Gastrocnemius medialis (tissue), 4 donors: ENCODE measurements around the gene TMUB2. TPM values are rescaled to one million over a fixed set of nuclear protein-coding genes. Genes with fewer than 3 reads are reported as not detected.

Experiments used
- ATAC-seq, 2 donors: fragments of 150-250 bp; one replicate each; pipeline ENCODE4 v1.9.1; 2016
- DNase-seq, 2 donors: peaks; one replicate each; pipeline ENCODE4 v3.0.0-alpha.2; 2019
- H3K27ac ChIP-seq, 4 donors: fragments of 200-600 bp; sonication (generic); 1 replicate in 1 of 4; 2 replicates in 3 of 4; pipeline ENCODE4 v1.5.1; 2016 to 2018; ENCODE audit warnings: mild to moderate bottlenecking in 2 of 4, moderate library complexity in 1 of 4
- H3K27me3 ChIP-seq, 3 donors: fragments of 200-600 bp; sonication (generic) in 2 of 3; 1 replicate in 1 of 3; 2 replicates in 2 of 3; pipeline versions ENCODE4 v1.5.1 to v1.6.0; 2016 to 2019; ENCODE audit warnings: mild to moderate bottlenecking in 1 of 3, moderate library complexity in 1 of 3
- H3K36me3 ChIP-seq, 2 donors: fragments of 200-600 bp; sonication (generic) in 1 of 2; one replicate each; pipeline ENCODE4 v1.5.1; 2017 to 2018
- H3K4me1 ChIP-seq, 2 donors: fragments of 200-600 bp; sonication (generic) in 1 of 2; one replicate each; pipeline ENCODE4 v1.5.1; 2016 to 2017; ENCODE audit warnings: mild to moderate bottlenecking in 2 of 2
- H3K4me3 ChIP-seq, 4 donors: fragments of 200-600 bp; sonication (generic) in 3 of 4; 1 replicate in 1 of 4; 2 replicates in 3 of 4; pipeline ENCODE4 v1.5.1; 2016 to 2019; ENCODE audit warnings: mild to moderate bottlenecking in 2 of 4
- H3K9me3 ChIP-seq, 3 donors: fragments of 200-600 bp; sonication (generic) in 2 of 3; 1 replicate in 1 of 3; 2 replicates in 2 of 3; pipeline ENCODE4 v1.5.1; 2016 to 2019
- POLR2A ChIP-seq, 2 donors: fragments of 450-650 bp; IDR thresholded peaks; one replicate each; pipeline ENCODE4 v1.6.1; 2017; ENCODE audit warnings: antibody characterized with exemption in 2 of 2, mild to moderate bottlenecking in 2 of 2, moderate library complexity in 2 of 2
- in situ Hi-C, 4 donors: fragments of 200-750 bp; cut with MboI; loops; one replicate each; pipeline versions ENCODE4 v1.15.0 to v1.8.0; 2017; ENCODE audit warnings: low sequenced_read_pairs in 4 of 4
- intact Hi-C: fragments of 100-400 bp; cut with DNase I; formaldehyde crosslinking; loops from one replicate; pipeline ENCODE4 v1.15.1; 2023; ENCODE audit warnings: low total_unique reads
- total RNA-seq, 4 donors: library from RNA; depleted of rRNA; stranded (reverse); fragments of >200 nt; gene quantifications; one replicate each; pipeline versions ENCODE4 v1.1.0 to v1.2.3, GENCODE V29; 2016
- TF ChIP-seq, protein P1 (sequence below), 5 experiments: fragments of 450-650 bp in 3 of 5; fragments of 200-600 bp in 2 of 5; sonication (generic) in 2 of 5; IDR thresholded peaks in 4 of 5; conservative IDR thresholded peaks in 1 of 5; 1 replicate in 4 of 5; 2 replicates in 1 of 5; pipeline ENCODE4 v1.5.1; 2016 to 2019; ENCODE audit warnings: antibody characterized with exemption in 5 of 5, mild to moderate bottlenecking in 3 of 5, moderate library complexity in 3 of 5

TMUB2 gene
- total RNA-seq, 4 donors from 2014 or later, result 25.6 to 34.7 (median 27.4) TPM

DNA sequence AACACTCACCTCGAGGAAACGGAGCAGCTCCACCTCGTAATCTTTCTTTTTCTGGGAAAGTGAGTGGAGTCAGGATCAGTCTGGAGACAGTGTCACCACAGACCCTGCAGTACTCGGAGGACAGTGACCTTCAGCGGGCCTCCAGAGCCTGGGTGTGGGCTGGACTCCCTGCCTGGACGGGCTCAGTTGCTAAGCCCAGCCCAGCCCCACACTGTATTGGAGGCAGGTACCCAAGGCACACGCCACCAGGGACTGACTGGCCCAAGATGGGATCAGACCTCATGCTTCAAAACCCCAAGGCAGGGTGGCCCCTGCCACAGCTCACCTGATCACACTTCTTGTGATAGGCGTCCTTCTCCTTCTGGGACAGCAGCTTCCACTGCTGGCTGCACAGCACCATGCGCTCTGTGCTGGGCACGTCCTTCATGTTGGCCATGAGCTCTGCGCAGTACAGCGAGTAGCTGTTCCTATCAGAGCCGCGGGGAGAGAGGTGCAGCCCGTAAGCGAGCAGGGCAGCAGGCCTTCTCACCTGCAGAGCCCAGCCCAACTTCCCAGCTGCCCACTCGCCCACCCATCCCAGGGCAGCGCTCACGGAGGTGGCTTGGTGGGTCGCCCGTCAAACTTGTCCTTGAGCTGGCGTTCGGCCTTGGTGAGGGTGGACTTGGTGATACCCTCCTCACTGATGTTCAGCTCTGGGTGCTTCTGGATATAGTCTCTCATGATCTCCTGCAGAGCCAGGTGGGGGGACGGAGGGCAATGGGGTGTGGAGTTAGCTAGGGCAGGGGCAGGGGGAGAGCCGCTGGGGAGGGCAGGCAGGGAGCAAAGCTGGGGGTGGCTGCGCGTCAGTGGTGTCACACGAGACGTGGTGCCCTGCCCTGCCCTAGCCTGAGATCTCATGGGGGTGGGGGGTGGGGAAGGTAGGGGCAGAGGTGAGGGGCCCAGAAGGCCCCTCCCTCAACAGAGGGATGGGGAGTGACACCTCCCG is 24.8 kb downstream of the TMUB2 start:
- ATAC-seq (no peak), DNase-seq (no peak)
- Histone ChIP-seq H3K36me3 (peaks cover 0 to 58% of the 10 kb centered on the region in 2 donors), H3K4me1 (peaks cover 36 to 48% of the 10 kb centered on the region in 2 donors), H3K27me3 (no peaks in the 10 kb centered on the region), H3K4me3 (no peak overlapping the region), H3K9me3 (no peaks in the 10 kb centered on the region), H3K27ac (peak overlapping the region in 2 of 4 donors; percentile 52 to 80)
- TF ChIP-seq, protein P1, sequence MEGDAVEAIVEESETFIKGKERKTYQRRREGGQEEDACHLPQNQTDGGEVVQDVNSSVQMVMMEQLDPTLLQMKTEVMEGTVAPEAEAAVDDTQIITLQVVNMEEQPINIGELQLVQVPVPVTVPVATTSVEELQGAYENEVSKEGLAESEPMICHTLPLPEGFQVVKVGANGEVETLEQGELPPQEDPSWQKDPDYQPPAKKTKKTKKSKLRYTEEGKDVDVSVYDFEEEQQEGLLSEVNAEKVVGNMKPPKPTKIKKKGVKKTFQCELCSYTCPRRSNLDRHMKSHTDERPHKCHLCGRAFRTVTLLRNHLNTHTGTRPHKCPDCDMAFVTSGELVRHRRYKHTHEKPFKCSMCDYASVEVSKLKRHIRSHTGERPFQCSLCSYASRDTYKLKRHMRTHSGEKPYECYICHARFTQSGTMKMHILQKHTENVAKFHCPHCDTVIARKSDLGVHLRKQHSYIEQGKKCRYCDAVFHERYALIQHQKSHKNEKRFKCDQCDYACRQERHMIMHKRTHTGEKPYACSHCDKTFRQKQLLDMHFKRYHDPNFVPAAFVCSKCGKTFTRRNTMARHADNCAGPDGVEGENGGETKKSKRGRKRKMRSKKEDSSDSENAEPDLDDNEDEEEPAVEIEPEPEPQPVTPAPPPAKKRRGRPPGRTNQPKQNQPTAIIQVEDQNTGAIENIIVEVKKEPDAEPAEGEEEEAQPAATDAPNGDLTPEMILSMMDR (IDR thresholded peaks at IDR 0.05 in 4 of 5, conservative IDR thresholded peaks at IDR 0.05 in 1 of 5), result no peak
- no peak for TF ChIP-seq POLR2A (IDR thresholded peaks at IDR 0.05)
- intact Hi-C loops, result loop anchor here (5.0 kb wide), 2 partner anchors 39 to 136 kb away; partner anchors contain the start of genes ASB16 and GRN
- in situ Hi-C loops, result loop anchor here in 3 of 4 donors (5.0 to 25.0 kb wide), 2 partner anchors 121 to 301 kb away; partner anchors contain the start of gene GPATCH8 (in 3 of the 3)

DNA sequence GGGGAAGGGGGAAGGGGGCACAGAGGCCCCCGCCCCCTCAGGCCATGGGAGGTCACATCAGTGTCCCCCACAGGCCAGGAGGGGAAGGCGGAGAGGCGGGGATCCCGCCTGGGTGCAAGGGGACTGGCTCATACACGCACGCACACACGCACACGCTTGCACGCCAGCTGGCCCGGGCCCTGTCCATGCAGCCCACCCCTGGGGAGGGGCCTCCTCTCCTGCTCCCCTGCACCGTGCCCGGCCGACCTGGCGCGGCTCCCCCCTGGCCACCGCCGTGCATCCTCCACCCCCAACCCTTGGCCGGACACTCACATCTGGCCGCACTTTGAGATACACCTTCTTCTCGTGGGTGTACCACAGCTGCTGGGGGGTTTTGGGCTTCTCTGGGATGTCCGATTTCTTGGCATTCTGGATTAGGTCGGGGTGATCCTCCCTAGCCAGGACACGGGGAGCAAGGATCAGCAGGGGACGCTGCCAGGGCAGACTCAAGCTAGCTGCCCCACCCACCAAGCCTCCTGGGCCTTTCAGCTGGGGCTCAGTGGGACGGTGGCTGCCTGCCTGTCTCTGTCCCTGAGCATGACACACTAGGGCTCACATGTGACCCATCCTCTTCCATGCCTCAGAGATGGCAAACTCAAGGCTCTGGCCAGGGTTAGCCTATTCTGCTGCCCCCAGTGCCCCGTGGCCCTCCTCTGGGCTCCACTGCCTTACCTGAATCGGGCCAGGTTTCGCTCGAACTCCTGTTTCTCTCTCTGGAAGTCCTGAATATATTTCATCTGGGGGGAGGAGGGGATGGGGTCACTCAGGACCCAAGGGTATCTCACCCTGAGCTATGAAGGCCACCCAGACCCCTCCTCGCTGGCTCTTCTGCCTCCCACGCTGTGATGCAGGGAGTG is 26.0 kb downstream of the TMUB2 start:
- DNase-seq (no peak), ATAC-seq (no peak)
- H3K9me3 ChIP-seq, result no peaks in the 10 kb centered on the region
- in situ Hi-C loops, result loop anchor here in 3 of 4 donors (5.0 to 25.0 kb wide), 2 partner anchors 120 to 300 kb away; partner anchors contain the start of gene GPATCH8 (in 3 of the 3)
- H3K4me1 ChIP-seq, result peaks cover 46 to 60% of the 10 kb centered on the region in 2 donors
- TF ChIP-seq POLR2A (IDR thresholded peaks at IDR 0.05), result no peak
- TF ChIP-seq, protein P1 (IDR thresholded peaks at IDR 0.05 in 4 of 5, conservative IDR thresholded peaks at IDR 0.05 in 1 of 5), result no peak
- no peak overlapping the region for H3K4me3 ChIP-seq
- peaks cover 0 to 46% of the 10 kb centered on the region in 2 donors for H3K36me3 ChIP-seq
- no peak overlapping the region for H3K27ac ChIP-seq
- H3K27me3 ChIP-seq, result no peaks in the 10 kb centered on the region
- intact Hi-C loops, result loop anchor here (5.0 kb wide), 2 partner anchors 40 to 135 kb away; partner anchors contain the start of genes ASB16 and GRN

DNA sequence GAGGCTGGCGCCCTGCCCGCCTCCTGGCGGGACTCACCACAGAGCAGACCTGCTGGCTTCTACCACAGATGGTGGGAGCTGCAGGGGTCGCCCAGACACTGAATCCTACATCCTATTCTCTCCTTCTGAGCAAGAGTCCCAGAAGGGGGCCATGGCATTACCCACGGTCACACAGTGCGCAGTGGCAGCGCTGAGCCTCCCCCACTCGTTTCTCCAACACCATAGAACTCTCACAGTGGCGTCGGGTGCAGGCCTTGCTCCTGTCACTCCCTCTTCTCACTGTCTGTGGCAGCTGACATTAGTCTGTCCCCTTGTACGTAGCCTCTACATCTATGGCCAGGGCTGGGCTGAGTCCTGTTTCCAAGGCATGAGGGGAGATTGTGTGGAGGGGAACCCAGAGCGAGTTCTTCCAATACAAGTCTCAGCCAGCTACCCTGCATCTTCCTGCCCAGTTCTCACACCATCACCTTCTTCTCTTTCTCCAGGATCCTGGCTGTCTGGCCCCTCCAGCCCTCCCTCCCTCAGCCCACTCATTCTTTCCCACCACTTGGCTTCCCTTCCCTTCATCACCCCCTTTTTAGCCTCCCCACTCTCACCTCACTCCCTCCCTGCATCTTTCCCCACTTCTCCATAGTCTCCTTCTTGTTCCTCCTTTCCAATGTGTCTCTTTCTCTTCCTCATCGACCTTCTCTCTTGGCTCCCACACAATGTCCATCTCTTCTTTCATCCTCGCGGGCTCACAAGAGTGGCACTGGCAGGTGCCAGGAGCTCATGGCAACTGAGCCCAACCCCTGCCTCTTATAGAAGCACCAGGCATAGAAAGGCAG is 26.8 kb downstream of the TMUB2 start:
- Histone ChIP-seq H3K27me3 (no peaks in the 10 kb centered on the region), H3K4me3 (no peak overlapping the region), H3K36me3 (peaks cover 0 to 38% of the 10 kb centered on the region in 2 donors), H3K27ac (peak overlapping the region in 3 of 4 donors; percentile 10 to 99 (median 61)), H3K4me1 (peaks cover 51 to 64% of the 10 kb centered on the region in 2 donors), H3K9me3 (no peaks in the 10 kb centered on the region)
- intact Hi-C loops (loop anchor here (5.0 kb wide), 2 partner anchors 41 to 134 kb away; partner anchors contain the start of genes ASB16 and GRN), in situ Hi-C loops (loop anchor here in 3 of 4 donors (5.0 to 25.0 kb wide), 2 partner anchors 119 to 299 kb away; partner anchors contain the start of gene GPATCH8 (in 3 of the 3))
- TF ChIP-seq, protein P1 (IDR thresholded peaks at IDR 0.05 in 4 of 5, conservative IDR thresholded peaks at IDR 0.05 in 1 of 5), result no peak
- TF ChIP-seq POLR2A (IDR thresholded peaks at IDR 0.05), result no peak
- ATAC-seq, result no peak
- DNase-seq, result peak in 1 of 2 donors; percentile 66
